Naive B cell (primary cell): ENCODE results near the gene PRPF40B. TPM values are rescaled to one million over a fixed set of nuclear protein-coding genes. Genes with fewer than 3 reads are reported as not detected.

ENCODE experiments used
- ATAC-seq, 2 donors: fragments of 150-1000 bp; cut with Tn5 transposase; 2 replicates each; pipeline ENCODE4 v1.10.0; 2021; ENCODE audit warnings: low read depth in 2 of 2, mild to moderate bottlenecking in 2 of 2, moderate library complexity in 2 of 2
- DNase-seq: peaks from one replicate; pipeline ENCODE4 v3.0.0; 2022
- H3K27ac Mint-ChIP-seq, 6 donors: one replicate each; pipeline ENCODE4 v1.8.0; 2020 to 2022; ENCODE audit warnings: mild to moderate bottlenecking in 6 of 6, mixed read lengths in 6 of 6, moderate library complexity in 5 of 6, inconsistent platforms in 2 of 6
- H3K27me3 Mint-ChIP-seq, 3 donors: one replicate each; pipeline ENCODE4 v1.8.0; 2021 to 2022; ENCODE audit warnings: mixed read lengths in 3 of 3, mild to moderate bottlenecking in 1 of 3
- H3K36me3 Mint-ChIP-seq, 2 donors: one replicate each; pipeline ENCODE4 v1.8.0; 2020 to 2022; ENCODE audit warnings: mixed read lengths in 2 of 2, inconsistent platforms in 1 of 2, mild to moderate bottlenecking in 1 of 2
- H3K4me1 Mint-ChIP-seq, 3 donors: one replicate each; pipeline ENCODE4 v1.8.0; 2020 to 2022; ENCODE audit warnings: mixed read lengths in 3 of 3, inconsistent platforms in 1 of 3, mild to moderate bottlenecking in 1 of 3, moderate library complexity in 1 of 3
- H3K4me3 Mint-ChIP-seq, 8 donors: one replicate each; pipeline ENCODE4 v1.8.0; 2020 to 2022; ENCODE audit warnings: mild to moderate bottlenecking in 8 of 8, mixed read lengths in 8 of 8, moderate library complexity in 8 of 8, inconsistent platforms in 2 of 8
- H3K9me3 Mint-ChIP-seq, 7 donors: one replicate each; pipeline ENCODE4 v1.8.0; 2020 to 2022; ENCODE audit warnings: mixed read lengths in 7 of 7, mild to moderate bottlenecking in 5 of 7, inconsistent platforms in 2 of 7, moderate library complexity in 1 of 7
- polyA plus RNA-seq, 6 donors: library from polyadenylated mRNA; unstranded; fragments of 300-500 nt; fragmentation: Illumina TruSeq; gene quantifications; one replicate each; pipeline ENCODE4 v1.2.3, GENCODE V29; 2021; ENCODE audit warnings: low read depth in 6 of 6

Gene PRPF40B
- polyA plus RNA-seq, 6 donors from 2014 or later, result 1.3 to 3.4 (median 2.0) TPM

DNA sequence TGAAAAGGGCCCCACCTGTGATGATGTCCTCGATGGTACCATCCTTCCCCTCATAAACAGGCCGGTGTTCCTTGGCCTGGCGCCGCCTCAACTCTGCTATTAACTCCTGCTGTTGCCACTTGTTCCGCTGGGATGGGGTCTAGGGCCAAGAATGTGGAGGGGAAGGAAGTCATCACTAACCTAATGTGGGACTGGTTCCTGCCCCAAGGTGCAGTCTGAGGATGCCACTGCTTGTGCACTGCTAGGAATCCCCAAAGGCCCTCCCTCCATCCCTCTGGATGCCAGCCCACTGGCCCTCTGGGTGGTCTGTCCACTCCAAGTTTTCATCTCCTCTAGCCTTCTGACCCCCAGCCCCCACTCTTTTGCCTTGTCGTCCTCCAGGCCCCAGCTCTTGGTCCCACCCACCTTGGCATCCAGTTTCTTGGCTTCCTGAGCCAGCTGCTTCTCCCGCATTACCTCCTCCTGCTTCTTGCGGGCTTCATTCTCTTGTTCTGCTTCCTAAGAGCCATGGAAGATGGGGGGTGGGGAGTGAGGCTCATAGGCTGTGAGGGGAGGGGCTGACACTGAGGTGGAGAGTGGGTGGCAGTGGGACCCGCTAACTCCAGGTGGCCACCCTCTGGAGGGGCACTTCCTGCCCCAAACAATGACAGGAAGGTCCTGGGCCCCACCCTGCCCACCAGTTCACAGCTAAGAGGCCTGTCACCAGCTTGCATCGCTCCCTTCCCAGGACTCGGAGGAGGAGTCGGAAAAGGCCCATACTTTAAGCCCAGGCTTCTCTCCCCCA, 23.7 kb downstream of the PRPF40B start:
- DNase-seq (no peak), ATAC-seq (no peak)
- H3K4me3 Mint-ChIP-seq, result no peak overlapping the region
- peak overlapping the region in 1 of 6 donors; percentile 79 for H3K27ac Mint-ChIP-seq
- H3K9me3 Mint-ChIP-seq, result no peaks in the 10 kb centered on the region
- H3K4me1 Mint-ChIP-seq, result peaks cover 30 to 37% (median 33%) of the 10 kb centered on the region in 3 donors
- peaks cover 10 to 28% of the 10 kb centered on the region in 2 donors for H3K36me3 Mint-ChIP-seq
- H3K27me3 Mint-ChIP-seq, result no peaks in the 10 kb centered on the region

DNA sequence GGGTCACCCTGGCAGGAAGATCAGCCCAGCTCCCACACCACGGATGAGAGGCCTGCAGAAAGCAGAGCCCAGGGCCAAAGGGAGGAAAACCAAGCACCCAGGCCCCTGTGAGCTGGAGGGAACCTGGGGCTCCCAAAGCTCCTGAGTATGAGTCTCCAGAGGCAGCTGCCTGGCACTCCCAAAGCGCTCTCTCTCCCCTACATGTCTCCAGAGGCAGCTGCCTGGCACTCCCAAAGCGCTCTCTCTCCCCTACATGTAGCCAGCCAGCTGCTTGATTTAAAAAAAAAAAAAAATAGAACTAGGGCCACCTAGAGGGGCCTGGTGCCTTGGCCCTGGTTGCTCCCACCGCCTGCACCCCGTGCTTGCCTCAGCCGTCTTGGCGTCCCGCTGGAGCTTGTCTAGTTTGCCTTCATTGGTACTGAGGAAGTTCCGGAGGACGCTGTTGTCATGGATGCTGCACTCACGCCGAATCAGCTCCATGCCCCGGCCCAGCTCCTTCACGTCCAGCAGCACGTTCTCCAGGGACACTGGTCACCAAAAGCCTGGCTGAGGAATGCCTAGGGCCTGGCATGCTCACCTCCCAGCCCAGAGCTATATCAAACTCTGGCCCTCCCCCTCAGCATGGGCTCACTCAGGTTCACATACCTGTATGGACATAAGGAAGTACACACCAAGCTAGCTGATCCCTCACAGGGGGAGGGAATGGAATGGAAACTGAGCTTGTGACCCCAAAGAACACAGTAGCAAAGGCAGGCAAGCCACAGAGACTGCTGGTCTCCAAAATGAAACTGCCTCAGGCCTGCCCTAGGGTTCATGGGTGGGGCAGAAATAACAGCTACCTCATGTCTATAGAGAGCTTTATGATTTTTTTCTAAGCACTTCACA, 24.7 kb downstream of the PRPF40B start:
- DNase-seq (no peak), ATAC-seq (no peak)
- Mint-ChIP-seq H3K9me3 (no peaks in the 10 kb centered on the region), H3K4me1 (peaks cover 40 to 45% (median 41%) of the 10 kb centered on the region in 3 donors), H3K27me3 (no peaks in the 10 kb centered on the region), H3K36me3 (peaks cover 10 to 36% of the 10 kb centered on the region in 2 donors), H3K27ac (peak overlapping the region in 5 of 6 donors; percentile 60 to 84 (median 75)), H3K4me3 (no peak overlapping the region)

DNA sequence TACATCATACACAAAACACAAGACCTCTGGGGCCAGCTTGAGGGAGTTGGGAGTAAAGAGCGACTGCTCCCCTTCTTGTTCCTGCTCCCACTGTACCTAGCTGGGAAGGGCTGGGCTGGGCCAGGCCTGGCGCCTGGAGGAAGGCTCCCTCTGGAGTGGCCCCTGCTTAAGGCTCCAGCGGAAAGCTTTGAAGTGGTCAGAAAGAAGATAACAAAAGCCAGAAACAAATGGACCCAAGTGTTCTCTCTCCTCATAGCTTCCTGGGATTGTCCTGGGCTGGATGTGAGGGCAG, 25.3 kb downstream of the PRPF40B start:
- Mint-ChIP-seq H3K27ac (peak overlapping the region in 5 of 6 donors; percentile 60 to 84 (median 75)), H3K9me3 (no peaks in the 10 kb centered on the region), H3K36me3 (peaks cover 10 to 40% of the 10 kb centered on the region in 2 donors), H3K27me3 (no peaks in the 10 kb centered on the region), H3K4me3 (no peak overlapping the region), H3K4me1 (peaks cover 41 to 47% (median 43%) of the 10 kb centered on the region in 3 donors)
- DNase-seq, result no peak
- no peak for ATAC-seq

DNA sequence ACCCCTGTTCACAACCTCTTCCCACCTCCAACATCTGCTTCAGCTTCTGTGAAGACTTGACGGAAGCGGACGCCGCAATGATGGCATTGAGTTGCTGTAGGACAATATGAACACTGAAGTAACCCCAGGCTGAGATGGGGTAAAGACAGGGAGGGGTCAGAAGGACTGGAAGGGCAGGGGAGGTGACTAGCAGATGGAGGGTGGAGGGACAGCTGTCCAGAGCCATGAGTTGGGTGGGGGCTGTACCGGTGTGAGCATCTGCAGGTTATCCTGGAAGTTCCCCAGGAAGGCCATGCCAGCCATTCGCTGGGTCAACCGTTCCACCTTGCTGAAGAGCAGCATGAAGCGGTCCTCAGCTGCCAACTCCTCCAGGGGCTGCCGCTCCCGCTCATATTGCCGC, 26.1 kb downstream of the PRPF40B start:
- peaks cover 12 to 48% of the 10 kb centered on the region in 2 donors for H3K36me3 Mint-ChIP-seq
- no peak for DNase-seq

DNA sequence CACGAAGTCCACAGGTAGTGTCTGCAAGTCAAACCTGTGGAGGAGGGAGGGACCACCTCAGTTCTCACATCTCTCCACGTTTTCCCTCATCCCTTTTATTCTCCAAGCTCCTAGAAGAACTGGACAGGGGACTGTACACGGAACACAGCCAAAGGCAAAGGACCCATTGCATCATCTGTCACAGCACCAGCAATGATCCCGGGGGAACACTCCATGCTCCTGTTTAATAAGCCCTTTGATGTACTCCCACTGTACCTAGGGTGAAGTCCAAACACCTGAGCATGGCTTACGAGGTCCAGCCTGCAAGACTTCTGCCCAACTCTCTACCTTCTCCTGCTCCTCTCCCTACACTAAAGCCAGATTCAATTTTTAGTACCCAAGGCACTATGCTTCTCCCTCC, 26.5 kb downstream of the PRPF40B start:
- no peaks in the 10 kb centered on the region for H3K9me3 Mint-ChIP-seq
- H3K4me3 Mint-ChIP-seq, result no peak overlapping the region
- no peak for ATAC-seq
- H3K27me3 Mint-ChIP-seq, result no peaks in the 10 kb centered on the region
- peak overlapping the region in 4 of 6 donors; percentile 36 to 76 (median 44) for H3K27ac Mint-ChIP-seq
- peaks cover 36 to 44% (median 40%) of the 10 kb centered on the region in 3 donors for H3K4me1 Mint-ChIP-seq
- no peak for DNase-seq
- H3K36me3 Mint-ChIP-seq, result peaks cover 16 to 52% of the 10 kb centered on the region in 2 donors

More for the DNA sequence above, 26.1 kb downstream of the PRPF40B start:
- Mint-ChIP-seq H3K27me3 (no peaks in the 10 kb centered on the region), H3K27ac (peak overlapping the region in 4 of 6 donors; percentile 53 to 79 (median 58)), H3K4me3 (no peak overlapping the region), H3K9me3 (no peaks in the 10 kb centered on the region), H3K4me1 (peaks cover 41 to 46% (median 43%) of the 10 kb centered on the region in 3 donors)
- no peak for ATAC-seq

DNA sequence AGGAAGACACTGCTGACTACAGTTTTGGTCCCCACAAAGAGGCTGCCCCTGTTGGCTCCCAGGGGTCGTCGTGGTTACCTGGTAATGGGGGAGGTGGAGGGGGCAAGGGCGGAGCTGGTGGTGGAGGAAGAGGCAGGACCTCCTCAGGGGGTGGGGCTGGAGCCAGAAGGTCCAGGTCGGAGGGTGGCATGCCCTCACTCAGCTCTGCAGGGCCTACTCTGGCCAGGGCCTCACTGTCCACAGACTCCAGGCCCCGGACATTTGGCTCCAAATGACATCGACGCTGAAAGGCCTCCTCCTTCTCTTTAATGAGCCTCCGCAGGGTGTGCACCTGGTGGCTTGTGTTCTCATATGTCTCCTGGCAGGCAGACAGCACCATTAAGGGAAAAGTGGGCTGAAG, 28.5 kb downstream of the PRPF40B start:
- no peaks in the 10 kb centered on the region for H3K27me3 Mint-ChIP-seq
- peak overlapping the region in 4 of 6 donors; percentile 59 to 84 (median 68) for H3K27ac Mint-ChIP-seq
- peaks cover 16 to 59% of the 10 kb centered on the region in 2 donors for H3K36me3 Mint-ChIP-seq
- no peak for ATAC-seq
- H3K4me1 Mint-ChIP-seq, result peaks cover 23 to 38% (median 35%) of the 10 kb centered on the region in 3 donors
- no peak overlapping the region for H3K4me3 Mint-ChIP-seq
- DNase-seq, result no peak
- no peaks in the 10 kb centered on the region for H3K9me3 Mint-ChIP-seq

DNA sequence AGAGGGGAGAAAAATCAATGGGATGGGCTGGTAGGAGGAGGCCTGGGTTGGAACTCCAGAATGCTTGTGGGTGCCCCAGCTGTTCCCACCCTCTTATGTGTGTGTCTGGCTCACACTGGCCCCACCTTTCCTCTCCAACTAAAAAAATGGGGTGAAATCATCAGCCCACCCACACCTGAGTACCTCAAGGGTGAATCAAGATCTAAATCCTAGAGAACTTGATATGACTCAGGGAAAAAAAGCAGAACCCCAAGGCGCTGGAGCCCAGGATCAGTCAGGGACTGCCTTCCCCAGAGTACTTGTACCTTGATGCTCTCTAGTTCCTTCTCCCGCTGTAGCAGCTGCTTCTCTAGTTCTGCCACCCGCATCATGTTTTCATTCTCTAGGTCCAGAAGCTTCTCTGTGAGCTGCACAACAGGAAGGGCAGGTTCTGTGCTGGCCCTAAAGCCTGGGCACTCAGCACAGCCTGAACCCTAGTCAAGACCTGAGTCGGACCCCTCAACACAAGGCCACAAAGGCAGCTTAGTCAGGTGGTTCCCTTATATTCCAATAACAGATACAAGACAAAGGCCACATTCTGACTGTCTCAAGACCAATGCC, 29.7 kb downstream of the PRPF40B start:
- Mint-ChIP-seq H3K4me3 (no peak overlapping the region), H3K27ac (peak overlapping the region in 2 of 6 donors; percentile 47 to 73), H3K4me1 (peaks cover 28 to 37% (median 36%) of the 10 kb centered on the region in 3 donors), H3K36me3 (peaks cover 22 to 68% of the 10 kb centered on the region in 2 donors), H3K9me3 (no peaks in the 10 kb centered on the region), H3K27me3 (no peaks in the 10 kb centered on the region)
- ATAC-seq, result no peak
- no peak for DNase-seq

DNA sequence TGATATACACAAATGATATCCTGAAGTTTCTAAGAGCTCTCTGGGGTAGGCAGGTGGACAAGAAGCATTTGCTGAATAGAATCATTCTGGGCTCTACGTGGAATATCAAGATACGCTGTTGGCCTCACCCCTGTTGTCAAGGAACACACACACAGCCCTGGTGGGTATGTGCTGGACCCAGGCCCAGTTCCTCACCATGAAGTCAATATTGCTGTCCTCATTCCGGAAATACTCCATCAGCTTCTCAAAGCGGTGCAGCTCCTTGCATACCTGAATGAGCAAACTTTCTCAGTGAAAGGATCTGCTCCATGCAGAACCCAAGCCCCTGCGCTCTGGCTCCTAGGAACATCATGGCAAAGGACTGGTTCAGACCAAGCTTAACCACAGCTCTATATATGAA, 31.4 kb downstream of the PRPF40B start:
- DNase-seq, result no peak
- H3K4me3 Mint-ChIP-seq, result peak overlapping the region in 1 of 8 donors; percentile 29
- H3K27ac Mint-ChIP-seq, result peak overlapping the region in 3 of 6 donors; percentile 28 to 54 (median 39)
- peaks cover 37 to 48% (median 40%) of the 10 kb centered on the region in 3 donors for H3K4me1 Mint-ChIP-seq
- no peak for ATAC-seq
- no peaks in the 10 kb centered on the region for H3K9me3 Mint-ChIP-seq
- H3K36me3 Mint-ChIP-seq, result peaks cover 18 to 63% of the 10 kb centered on the region in 2 donors
- H3K27me3 Mint-ChIP-seq, result no peaks in the 10 kb centered on the region

DNA sequence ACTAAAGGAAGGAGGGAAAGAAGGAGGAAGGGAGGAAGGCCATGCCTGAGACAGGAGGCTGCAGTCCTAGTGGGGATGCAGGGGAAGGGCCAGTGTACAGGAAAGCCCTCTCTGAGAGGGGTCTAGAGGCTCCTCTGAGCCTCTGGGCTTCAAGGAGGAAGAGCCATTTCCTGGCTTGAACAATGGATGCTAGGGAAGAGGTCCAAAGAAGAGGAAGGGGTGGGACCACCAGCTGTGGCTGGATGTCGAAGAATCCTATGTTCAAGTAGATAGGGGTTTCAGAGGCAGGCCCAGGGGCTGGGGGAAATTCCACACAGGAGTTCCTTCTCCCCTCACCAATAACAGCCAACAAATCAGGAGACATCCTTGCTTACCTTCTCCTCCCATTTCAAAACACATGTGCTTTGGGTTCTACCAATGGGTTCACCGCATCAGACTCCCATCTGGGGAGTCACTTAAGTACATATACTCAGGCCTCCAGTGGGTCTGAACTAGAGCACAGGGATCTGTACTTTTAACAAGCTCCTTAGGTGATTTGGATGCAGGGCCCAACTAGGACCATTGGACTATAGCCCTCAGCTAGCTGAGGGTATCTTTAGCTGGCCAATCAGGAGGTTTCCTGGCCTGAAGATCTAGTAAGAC, 32.4 kb downstream of the PRPF40B start:
- DNase-seq (no peak), ATAC-seq (no peak)
- no peak overlapping the region for H3K4me3 Mint-ChIP-seq
- peaks cover 47 to 58% (median 50%) of the 10 kb centered on the region in 3 donors for H3K4me1 Mint-ChIP-seq
- no peaks in the 10 kb centered on the region for H3K9me3 Mint-ChIP-seq
- H3K36me3 Mint-ChIP-seq, result peaks cover 14 to 54% of the 10 kb centered on the region in 2 donors
- no peaks in the 10 kb centered on the region for H3K27me3 Mint-ChIP-seq
- H3K27ac Mint-ChIP-seq, result peak overlapping the region in 4 of 6 donors; percentile 32 to 80 (median 62)

DNA sequence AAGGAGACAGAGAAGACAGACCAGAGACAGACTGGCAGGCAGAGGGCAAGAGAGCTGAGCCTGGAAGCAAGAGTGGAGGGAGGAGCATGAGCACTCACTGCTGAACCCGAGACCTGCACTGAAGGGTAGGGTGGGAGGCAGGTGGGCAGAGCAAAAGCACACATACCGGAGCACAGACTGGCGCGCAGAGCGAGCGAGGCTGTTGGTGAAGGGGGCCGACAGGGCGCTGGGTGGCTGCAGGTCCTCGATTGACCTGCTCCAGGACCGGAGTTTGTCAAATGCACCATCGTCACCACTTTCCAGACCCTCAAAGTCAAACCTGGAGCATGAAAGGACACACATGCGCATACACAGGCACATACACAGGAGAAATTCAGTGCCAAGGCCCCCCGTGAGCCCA, 34.9 kb downstream of the PRPF40B start:
- Mint-ChIP-seq H3K4me1 (peaks cover 58 to 69% (median 66%) of the 10 kb centered on the region in 3 donors), H3K27me3 (no peaks in the 10 kb centered on the region), H3K9me3 (no peaks in the 10 kb centered on the region), H3K4me3 (no peak overlapping the region), H3K36me3 (peaks cover 18 to 54% of the 10 kb centered on the region in 2 donors), H3K27ac (peak overlapping the region in 2 of 6 donors; percentile 56 to 81)
- DNase-seq (no peak), ATAC-seq (no peak)

DNA sequence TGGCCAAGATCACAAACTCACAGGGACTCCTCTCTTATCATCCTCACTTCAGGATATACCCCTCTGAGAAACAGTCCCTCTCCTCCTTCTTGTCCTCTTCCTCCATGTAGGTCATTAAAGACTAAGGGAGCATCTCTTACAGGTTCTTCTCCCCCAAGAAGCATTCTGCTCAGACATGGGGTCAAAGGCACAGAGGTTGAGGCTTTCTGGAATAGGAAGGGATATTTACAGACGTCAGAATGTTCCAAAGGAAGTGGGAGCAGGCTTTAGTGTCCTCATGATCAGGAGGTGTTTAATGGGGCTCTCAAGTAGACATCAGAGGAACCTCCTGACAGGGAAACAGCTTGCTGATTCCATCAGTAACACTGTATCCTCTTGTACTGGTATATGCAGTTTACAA, 36.4 kb downstream of the PRPF40B start:
- Mint-ChIP-seq H3K36me3 (peaks cover 12 to 39% of the 10 kb centered on the region in 2 donors), H3K4me3 (no peak overlapping the region), H3K27ac (peak overlapping the region in 3 of 6 donors; percentile 32 to 98 (median 64)), H3K27me3 (no peaks in the 10 kb centered on the region), H3K9me3 (no peaks in the 10 kb centered on the region), H3K4me1 (peaks cover 70 to 75% (median 71%) of the 10 kb centered on the region in 3 donors)
- no peak for ATAC-seq
- no peak for DNase-seq

DNA sequence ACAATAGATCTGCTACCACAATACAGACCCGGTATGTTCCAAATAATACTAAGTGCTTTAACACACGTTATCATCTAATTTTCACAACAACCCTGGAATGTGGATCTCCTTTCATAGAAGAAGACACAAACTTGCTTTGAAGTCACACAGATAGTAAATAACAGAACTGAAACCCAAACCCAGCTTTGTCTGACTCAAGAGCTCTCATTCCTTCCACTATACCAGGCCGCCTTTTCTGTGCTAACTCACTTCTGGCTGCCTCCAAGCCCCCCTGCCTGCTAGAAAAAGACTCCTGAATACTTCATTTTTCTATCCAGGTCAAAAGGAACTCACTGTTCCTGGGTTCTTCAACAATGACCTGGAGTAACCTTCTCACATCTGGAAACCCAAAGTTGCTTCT, 37.8 kb downstream of the PRPF40B start:
- H3K9me3 Mint-ChIP-seq, result no peaks in the 10 kb centered on the region

More for the DNA sequence above, 37.8 kb downstream of the PRPF40B start:
- ATAC-seq (peak; percentile 72 to 75), DNase-seq (peak; percentile 60)
- peak overlapping the region; percentile 55 to 92 (median 85) for H3K4me3 Mint-ChIP-seq
- H3K27me3 Mint-ChIP-seq, result no peaks in the 10 kb centered on the region
- peaks cover 76 to 86% (median 83%) of the 10 kb centered on the region in 3 donors for H3K4me1 Mint-ChIP-seq
- H3K36me3 Mint-ChIP-seq, result peaks cover 11 to 36% of the 10 kb centered on the region in 2 donors
- H3K27ac Mint-ChIP-seq, result peak overlapping the region; percentile 59 to 99 (median 94)
